SU-DHL-6 (cell line): ENCODE results near the gene RNU5D-1.
A peak's percentile ranks its signal among the peaks of the same experiment; 100 is the strongest.

ENCODE experiments used
- H2AFZ ChIP-seq: fragments of 200-600 bp; sonication (generic); 2 replicates; pipeline ENCODE4 v1.6.1; 2014; ENCODE audit warnings: low read depth, mild to moderate bottlenecking, moderate library complexity, mixed read lengths, antibody characterized with exemption, low read length; ENCODE audit not compliant: severe bottlenecking
- H3F3A ChIP-seq: fragments of 200-600 bp; shearing (Covaris generic); 2 replicates; pipeline ENCODE4 v1.6.0; 2016; ENCODE audit warnings: antibody characterized with exemption, mild to moderate bottlenecking; ENCODE audit not compliant: insufficient read depth
- H3K27ac ChIP-seq: fragments of 200-600 bp; sonication (generic); 2 replicates; pipeline ENCODE4 v1.5.1; 2016; ENCODE audit warnings: low read depth, mild to moderate bottlenecking, low read length, moderate library complexity, mixed read lengths
- H3K27me3 ChIP-seq: fragments of 200-600 bp; sonication (generic), shearing (Covaris generic); 2 replicates; pipeline ENCODE4 v1.6.0; 2014; ENCODE audit warnings: mild to moderate bottlenecking, low read length
- H3K36me3 ChIP-seq: fragments of 200-600 bp; sonication (generic); 2 replicates; pipeline ENCODE4 v1.6.1; 2014; ENCODE audit warnings: mild to moderate bottlenecking, low read length, mixed read lengths
- H3K4me2 ChIP-seq: fragments of 300-600, 200-600 bp; shearing (Covaris generic), sonication (generic); 2 replicates; pipeline ENCODE4 v1.6.0; 2014; ENCODE audit warnings: low read length, low read depth, mild to moderate bottlenecking; ENCODE audit not compliant: poor library complexity, severe bottlenecking
- H3K4me3 ChIP-seq: fragments of 200-600 bp; sonication (generic); 2 replicates; pipeline ENCODE4 v1.5.1; 2014; ENCODE audit warnings: antibody characterized with exemption, low read length, mild to moderate bottlenecking, mixed read lengths; ENCODE audit not compliant: insufficient read depth, poor library complexity, severe bottlenecking
- H3K79me2 ChIP-seq: fragments of 200-600 bp; sonication (generic); 2 replicates; pipeline ENCODE4 v1.6.1; 2014; ENCODE audit warnings: mild to moderate bottlenecking, low read length, moderate library complexity; ENCODE audit not compliant: insufficient read depth
- H3K9ac ChIP-seq: fragments of 200-600 bp; sonication (generic); 2 replicates; pipeline ENCODE4 v1.7.0; 2014; ENCODE audit warnings: mild to moderate bottlenecking, low read length
- H3K9me2 ChIP-seq: fragments of 200-600 bp; sonication (generic); replicated peaks from 2 replicates; pipeline ENCODE4 v1.6.1; 2014; ENCODE audit warnings: low read length; ENCODE audit not compliant: insufficient read depth
- H3K9me3 ChIP-seq: fragments of 200-600 bp; sonication (generic); 2 replicates; pipeline ENCODE4 v1.6.1; 2014; ENCODE audit warnings: low read length, mixed read lengths; ENCODE audit not compliant: insufficient read depth
- H4K20me1 ChIP-seq: fragments of 200-600 bp; sonication (generic); 2 replicates; pipeline ENCODE4 v1.6.1; 2014; ENCODE audit warnings: low read depth, mild to moderate bottlenecking, antibody characterized with exemption, low read length, moderate library complexity, mixed read lengths
- EZH2phosphoT487 ChIP-seq: fragments of 200-600 bp; sonication (generic), shearing (Covaris generic); conservative IDR thresholded peaks from 2 replicates; pipeline ENCODE4 v1.6.1; 2018; ENCODE audit warnings: mild to moderate bottlenecking, antibody characterized with exemption, low read length, moderate library complexity, mixed read lengths
- TF ChIP-seq, protein P1 (sequence below): fragments of 200-600 bp; sonication (generic); IDR thresholded peaks from one replicate; pipeline ENCODE4 v1.5.1; 2017; ENCODE audit warnings: antibody characterized with exemption, mild to moderate bottlenecking, low read length, moderate library complexity; ENCODE audit not compliant: insufficient read depth, poor library complexity, severe bottlenecking

RNU5D-1 gene

DNA sequence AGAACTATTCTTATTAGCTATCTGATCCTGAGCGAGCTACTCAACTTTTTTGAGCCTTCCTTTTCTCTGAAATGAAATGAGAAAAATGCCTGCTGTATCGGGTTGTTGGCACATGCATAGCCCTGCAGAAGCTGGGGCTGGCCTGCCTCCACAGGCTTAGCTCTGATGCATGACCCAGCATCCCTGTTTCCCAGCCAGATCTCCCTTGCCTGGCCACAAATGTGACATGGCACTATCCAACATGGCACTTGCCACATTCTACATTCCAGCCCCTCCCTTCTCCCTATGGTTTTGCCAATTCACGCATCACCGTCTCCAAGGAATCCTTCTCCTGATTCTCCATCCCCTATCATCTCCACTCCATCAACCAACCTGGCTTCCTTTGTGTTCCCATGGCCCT is 13.8 kb downstream of the RNU5D-1 start:
- H3K4me2 ChIP-seq = no peak overlapping the region
- no peaks in the 10 kb centered on the region for H3K9me2 ChIP-seq
- no peak overlapping the region for H3K4me3 ChIP-seq
- no peak overlapping the region for H2AFZ ChIP-seq
- no peak overlapping the region for H3K9ac ChIP-seq
- no peaks in the 10 kb centered on the region for H3K79me2 ChIP-seq
- no peaks in the 10 kb centered on the region for H3K9me3 ChIP-seq
- H3K27ac ChIP-seq = no peak overlapping the region
- H3K36me3 ChIP-seq = no peaks in the 10 kb centered on the region
- peaks cover 51% of the 10 kb centered on the region for H3F3A ChIP-seq
- TF ChIP-seq, protein P1, sequence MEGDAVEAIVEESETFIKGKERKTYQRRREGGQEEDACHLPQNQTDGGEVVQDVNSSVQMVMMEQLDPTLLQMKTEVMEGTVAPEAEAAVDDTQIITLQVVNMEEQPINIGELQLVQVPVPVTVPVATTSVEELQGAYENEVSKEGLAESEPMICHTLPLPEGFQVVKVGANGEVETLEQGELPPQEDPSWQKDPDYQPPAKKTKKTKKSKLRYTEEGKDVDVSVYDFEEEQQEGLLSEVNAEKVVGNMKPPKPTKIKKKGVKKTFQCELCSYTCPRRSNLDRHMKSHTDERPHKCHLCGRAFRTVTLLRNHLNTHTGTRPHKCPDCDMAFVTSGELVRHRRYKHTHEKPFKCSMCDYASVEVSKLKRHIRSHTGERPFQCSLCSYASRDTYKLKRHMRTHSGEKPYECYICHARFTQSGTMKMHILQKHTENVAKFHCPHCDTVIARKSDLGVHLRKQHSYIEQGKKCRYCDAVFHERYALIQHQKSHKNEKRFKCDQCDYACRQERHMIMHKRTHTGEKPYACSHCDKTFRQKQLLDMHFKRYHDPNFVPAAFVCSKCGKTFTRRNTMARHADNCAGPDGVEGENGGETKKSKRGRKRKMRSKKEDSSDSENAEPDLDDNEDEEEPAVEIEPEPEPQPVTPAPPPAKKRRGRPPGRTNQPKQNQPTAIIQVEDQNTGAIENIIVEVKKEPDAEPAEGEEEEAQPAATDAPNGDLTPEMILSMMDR = no peak
- no peak for TF ChIP-seq EZH2phosphoT487
- no peaks in the 10 kb centered on the region for H3K27me3 ChIP-seq
- no peaks in the 10 kb centered on the region for H4K20me1 ChIP-seq

DNA sequence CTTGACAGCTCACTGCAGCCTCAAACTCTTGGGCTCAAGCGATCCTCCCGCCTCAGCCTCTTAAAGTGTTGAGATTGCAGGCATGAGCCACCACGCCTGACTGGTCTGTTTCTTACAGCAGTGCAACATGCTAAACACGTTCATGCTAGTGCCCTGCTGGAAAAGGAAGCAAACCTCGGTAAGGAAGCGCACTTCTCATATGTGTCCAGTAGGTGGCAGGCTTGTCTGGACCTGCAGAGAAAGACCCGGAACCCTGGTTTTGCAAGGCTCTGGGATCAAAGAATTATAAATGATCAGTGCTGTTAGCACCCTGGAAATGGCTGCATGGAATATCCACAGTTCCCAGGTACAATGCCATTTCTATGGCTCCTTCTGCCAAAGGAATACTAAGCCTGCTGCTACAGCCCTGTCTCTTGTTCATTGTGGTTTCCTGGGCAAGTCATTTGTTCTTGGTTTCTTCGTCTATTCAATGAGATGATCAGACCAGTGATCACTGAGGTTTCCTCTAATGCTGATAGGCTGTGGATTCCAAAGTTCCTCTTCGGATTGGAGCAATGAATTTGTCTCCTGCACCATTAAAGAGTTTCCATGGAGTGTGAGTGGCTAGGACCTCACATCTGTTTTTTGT is 15.9 kb downstream of the RNU5D-1 start:
- Histone ChIP-seq H3K9me2 (no peaks in the 10 kb centered on the region), H3K9me3 (no peaks in the 10 kb centered on the region), H3K27ac (peak overlapping the region; percentile 98), H3K36me3 (no peaks in the 10 kb centered on the region), H3F3A (peaks cover 42% of the 10 kb centered on the region), H3K9ac (peak overlapping the region; percentile 38; the same call in 1 of the 2 replicates), H2AFZ (peak overlapping the region; percentile 94), H3K27me3 (no peaks in the 10 kb centered on the region), H3K79me2 (no peaks in the 10 kb centered on the region), H3K4me2 (peak overlapping the region; percentile 66), H3K4me3 (no peak overlapping the region), H4K20me1 (no peaks in the 10 kb centered on the region)
- TF ChIP-seq EZH2phosphoT487 = no peak
- TF ChIP-seq, protein P1 = peak; percentile 81

DNA sequence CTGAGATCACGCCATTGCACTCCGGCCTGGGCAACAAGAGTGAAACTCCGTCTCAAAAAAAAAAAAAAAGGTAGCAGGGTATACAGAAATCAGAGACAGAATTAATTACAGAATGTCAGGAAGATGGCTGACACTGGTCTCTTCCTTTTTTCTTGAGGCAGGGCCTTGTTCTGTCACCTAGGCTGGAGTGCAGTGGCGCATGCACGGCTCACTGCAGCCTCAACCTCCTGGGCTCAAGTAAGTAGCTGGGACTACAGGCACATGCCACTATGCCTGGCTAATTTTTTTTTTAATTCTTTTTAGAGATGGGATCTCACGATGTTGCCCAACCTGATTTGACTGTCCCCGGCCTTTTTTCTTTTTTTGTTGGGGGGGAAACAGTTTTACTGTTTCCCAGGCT is 16.4 kb downstream of the RNU5D-1 start:
- no peaks in the 10 kb centered on the region for H3K36me3 ChIP-seq
- H3F3A ChIP-seq = peaks cover 42% of the 10 kb centered on the region
- H3K9ac ChIP-seq = peak overlapping the region; percentile 38; the same call in 1 of the 2 replicates
- no peaks in the 10 kb centered on the region for H3K9me2 ChIP-seq
- peak overlapping the region; percentile 98 for H3K27ac ChIP-seq
- no peak for TF ChIP-seq EZH2phosphoT487
- TF ChIP-seq, protein P1 = no peak
- no peaks in the 10 kb centered on the region for H3K9me3 ChIP-seq
- no peaks in the 10 kb centered on the region for H3K27me3 ChIP-seq
- peak overlapping the region; percentile 66 for H3K4me2 ChIP-seq
- H2AFZ ChIP-seq = peak overlapping the region; percentile 94
- H3K79me2 ChIP-seq = no peaks in the 10 kb centered on the region
- H4K20me1 ChIP-seq = no peaks in the 10 kb centered on the region
- no peak overlapping the region for H3K4me3 ChIP-seq
